Measurements from ENCODE around the gene ZBTB34. TPM values are rescaled to one million over a fixed set of nuclear protein-coding genes. Genes with fewer than 3 reads are reported as not detected.
"Not testable (repeated sequence)": the region's sequence is repeated elsewhere in the genome, so short reads cannot be mapped to it uniquely, and the experiment has no call there.

Gene ZBTB34, protein sequence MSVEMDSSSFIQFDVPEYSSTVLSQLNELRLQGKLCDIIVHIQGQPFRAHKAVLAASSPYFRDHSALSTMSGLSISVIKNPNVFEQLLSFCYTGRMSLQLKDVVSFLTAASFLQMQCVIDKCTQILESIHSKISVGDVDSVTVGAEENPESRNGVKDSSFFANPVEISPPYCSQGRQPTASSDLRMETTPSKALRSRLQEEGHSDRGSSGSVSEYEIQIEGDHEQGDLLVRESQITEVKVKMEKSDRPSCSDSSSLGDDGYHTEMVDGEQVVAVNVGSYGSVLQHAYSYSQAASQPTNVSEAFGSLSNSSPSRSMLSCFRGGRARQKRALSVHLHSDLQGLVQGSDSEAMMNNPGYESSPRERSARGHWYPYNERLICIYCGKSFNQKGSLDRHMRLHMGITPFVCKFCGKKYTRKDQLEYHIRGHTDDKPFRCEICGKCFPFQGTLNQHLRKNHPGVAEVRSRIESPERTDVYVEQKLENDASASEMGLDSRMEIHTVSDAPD
- total RNA-seq (2014; rRNA removed; shearing (Covaris generic)) = 2.6 and 4.0 TPM in 2 replicates

DNA sequence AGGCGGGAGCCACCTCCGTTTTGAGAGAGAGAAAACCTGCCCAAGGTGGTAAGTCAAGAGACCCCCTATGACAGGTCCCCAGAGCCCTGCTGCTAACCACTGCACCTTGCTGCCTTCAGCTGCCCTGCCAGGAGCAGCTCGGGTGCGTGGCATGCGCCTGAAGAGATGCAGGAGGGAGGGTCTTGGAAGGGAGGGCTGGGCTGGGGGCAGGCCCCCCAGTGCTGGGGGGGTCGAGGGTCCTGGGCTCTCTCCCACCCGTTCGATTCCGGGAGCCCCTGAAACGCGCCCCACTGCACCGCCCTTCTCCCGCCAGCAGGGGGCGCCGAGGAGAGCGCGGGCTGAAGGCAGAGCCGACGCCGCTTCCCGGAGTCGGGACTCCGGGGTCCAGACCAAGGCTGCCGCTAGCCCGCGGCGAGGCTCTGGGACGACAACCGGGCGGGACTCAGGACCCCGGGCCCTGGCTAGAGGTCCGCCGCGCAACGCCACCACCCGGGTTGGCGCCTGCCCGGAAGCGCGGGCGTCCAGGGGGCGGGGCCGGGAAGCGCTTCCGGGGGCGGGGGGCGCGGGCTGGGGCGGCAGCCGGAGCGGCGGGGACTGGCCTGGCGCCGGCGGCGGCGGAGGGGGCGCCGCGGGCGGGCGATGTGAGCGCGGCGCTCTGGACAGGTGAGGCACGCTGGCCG lies at the start of gene ZBTB34:
Gene ZBTB34, plus strand, starts transcription at position 563 of the 680 bp plus-strand sequence. CDS start 18,761 bp downstream, outside the sequence.
- DNase-seq (ENCODE audit: low read depth) = peak; percentile 49

DNA sequence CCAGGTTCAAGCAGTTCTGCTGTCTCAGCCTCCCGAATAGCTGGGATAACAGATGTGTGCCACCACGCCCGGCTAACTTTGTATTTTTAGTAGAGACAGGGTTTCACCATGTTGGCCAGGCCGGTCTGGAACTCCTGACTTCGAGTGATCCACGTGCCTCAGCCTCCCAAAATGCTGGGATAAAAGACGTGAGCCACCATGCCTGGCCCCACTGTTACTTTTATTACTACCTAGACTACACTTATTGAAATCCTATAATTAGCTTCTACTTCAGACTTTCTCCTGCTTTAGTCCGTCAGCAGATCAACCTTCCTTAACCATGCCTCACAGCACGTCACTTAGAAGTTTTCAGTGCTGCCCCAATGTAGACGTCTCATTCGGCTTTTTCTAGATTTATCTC lies 47.4 kb upstream of the ZBTB34 start:
- no peak for DNase-seq (ENCODE audit: low read depth)

- no peak for DNase-seq (ENCODE audit: low read depth)
Observed at GRCh38 chr9:126814091-126814490, 46.3 kb upstream of the ZBTB34 start.

- DNase-seq (ENCODE audit: low read depth) = not testable (repeated sequence)
Observed at GRCh38 chr9:126817615-126818014, 42.8 kb upstream of the ZBTB34 start.

DNA sequence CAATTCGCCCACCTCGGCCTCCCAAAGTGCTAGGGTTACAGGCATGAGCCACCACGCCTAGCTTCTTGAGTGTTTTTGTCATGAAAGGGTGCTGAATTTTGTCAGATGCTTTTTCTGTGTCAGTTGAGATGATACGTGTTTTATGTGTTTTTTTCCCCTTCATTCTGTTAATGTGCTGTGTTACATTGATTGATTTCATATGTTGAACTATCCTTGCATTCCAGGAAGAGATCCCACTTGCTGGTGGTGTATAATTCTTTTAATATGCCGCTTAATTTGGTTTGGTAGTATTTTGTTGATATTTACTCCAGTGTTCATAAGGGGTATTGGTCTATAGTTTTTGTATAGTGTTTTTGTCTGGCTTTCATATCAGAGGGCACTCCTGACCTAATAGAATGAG lies 42.0 kb upstream of the ZBTB34 start:
- DNase-seq (ENCODE audit: low read depth) = no peak

DNA sequence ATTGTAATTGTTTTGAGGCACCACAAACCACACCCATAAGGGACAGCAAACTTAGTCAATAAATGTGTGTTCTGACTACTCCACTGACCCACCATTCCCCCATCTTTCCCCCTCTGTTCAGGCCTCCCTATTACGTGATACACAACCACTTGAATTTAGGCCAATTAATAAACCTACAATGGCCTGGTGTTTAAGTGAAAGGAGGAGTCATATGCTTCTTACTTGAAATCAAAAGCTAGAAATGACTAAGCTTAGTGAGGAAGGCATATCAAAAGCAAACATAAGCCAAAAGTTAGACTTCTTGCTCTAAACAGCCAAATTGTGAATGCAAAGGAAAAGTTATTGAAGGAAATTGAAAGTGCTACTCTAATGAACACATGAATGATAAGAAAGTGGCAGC lies 41.0 kb upstream of the ZBTB34 start:
- no peak for DNase-seq (ENCODE audit: low read depth)

GRCh38 chr9:126822278-126822677 lies 38.2 kb upstream of the ZBTB34 start:
- no peak for DNase-seq (ENCODE audit: low read depth)

- DNase-seq (ENCODE audit: low read depth) = no peak
Observed at GRCh38 chr9:126822873-126823272, 37.6 kb upstream of the ZBTB34 start.

DNA sequence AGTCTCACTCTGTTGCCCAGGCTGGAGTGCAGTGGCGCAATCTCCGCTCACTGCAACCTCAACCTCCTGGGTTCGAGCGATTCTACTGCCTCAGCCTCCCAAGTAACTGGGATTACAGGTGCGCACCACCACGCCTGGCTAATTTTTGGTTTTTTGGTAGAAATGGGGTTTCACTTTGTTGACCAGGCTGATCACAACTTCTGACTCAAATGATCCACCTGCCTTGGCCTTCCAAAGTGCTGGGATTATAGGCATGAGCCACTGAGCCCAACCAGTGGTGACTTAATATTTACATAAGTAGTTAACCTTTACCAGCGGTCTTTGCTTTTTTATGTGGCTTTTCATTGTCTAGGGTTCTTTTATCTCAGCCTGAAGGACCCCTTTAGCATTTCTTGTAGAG lies 36.4 kb upstream of the ZBTB34 start:
- not testable (repeated sequence) for DNase-seq (ENCODE audit: low read depth)

- no peak for DNase-seq (ENCODE audit: low read depth)
Observed at GRCh38 chr9:126827227-126827626, 33.2 kb upstream of the ZBTB34 start.

DNA sequence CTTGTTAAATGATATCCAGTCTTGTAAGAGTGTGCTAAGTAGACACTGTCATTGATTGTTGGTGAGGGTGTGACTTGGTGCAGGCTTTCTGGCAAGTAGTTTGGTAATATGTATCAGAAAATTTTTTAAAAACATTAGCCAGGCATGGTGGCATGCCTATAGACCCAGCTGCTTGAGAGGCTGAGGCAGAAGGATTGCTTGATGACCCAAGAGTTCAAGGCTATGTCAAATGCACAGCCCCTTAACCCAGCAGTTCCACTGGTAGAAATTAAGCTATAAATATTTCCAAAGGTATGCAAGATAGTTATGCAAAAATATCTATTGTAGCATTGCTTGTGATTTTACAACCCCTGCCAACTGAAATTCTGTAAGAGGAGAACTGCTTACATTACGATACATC lies 31.4 kb upstream of the ZBTB34 start:
- no peak for DNase-seq (ENCODE audit: low read depth)

DNA sequence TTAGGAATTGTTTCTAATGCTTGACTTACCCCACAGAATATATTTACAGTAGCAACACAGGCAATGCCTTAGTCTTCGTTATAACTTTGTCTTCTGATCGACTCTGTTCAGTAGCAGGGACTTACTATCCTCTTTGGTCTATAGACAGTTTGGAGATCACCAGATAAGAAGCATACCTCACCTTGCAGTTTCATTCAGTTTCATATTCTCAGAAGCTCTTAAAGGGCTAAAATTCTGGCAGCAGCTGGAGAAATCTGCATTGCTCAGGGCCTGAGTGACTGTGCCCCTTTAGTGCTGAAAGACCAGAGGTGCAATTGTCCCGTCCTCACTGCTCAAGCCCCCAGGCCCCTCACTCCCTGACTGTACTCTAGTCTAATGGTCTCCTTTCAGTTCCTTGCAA lies 29.6 kb upstream of the ZBTB34 start:
- DNase-seq (ENCODE audit: low read depth) = no peak

DNA sequence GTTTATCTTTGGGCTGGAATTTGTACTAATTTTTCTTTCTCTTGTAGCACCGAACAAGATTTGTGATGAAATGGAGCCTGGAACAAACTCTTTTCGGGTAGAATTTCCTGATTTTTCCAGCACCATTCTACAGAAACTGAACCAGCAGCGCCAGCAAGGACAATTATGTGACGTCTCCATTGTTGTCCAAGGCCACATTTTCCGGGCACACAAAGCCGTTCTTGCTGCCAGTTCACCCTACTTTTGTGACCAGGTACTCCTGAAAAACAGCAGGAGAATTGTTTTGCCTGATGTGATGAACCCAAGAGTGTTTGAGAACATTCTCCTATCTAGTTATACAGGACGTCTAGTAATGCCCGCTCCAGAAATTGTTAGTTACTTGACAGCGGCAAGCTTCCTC lies 28.0 kb upstream of the ZBTB34 start:
- DNase-seq (ENCODE audit: low read depth) = no peak

DNA sequence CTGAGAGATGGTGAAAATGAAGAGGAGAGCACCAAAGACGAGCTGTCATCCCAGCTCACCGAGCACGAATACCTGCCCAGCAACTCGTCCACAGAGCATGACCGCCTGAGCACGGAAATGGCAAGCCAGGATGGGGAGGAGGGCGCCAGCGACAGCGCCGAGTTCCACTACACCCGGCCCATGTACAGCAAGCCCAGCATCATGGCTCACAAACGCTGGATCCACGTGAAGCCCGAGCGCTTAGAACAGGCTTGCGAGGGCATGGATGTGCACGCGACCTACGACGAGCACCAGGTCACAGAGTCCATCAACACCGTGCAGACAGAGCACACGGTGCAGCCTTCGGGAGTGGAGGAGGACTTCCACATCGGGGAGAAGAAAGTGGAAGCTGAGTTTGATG lies 27.4 kb upstream of the ZBTB34 start:
- no peak for DNase-seq (ENCODE audit: low read depth)

DNA sequence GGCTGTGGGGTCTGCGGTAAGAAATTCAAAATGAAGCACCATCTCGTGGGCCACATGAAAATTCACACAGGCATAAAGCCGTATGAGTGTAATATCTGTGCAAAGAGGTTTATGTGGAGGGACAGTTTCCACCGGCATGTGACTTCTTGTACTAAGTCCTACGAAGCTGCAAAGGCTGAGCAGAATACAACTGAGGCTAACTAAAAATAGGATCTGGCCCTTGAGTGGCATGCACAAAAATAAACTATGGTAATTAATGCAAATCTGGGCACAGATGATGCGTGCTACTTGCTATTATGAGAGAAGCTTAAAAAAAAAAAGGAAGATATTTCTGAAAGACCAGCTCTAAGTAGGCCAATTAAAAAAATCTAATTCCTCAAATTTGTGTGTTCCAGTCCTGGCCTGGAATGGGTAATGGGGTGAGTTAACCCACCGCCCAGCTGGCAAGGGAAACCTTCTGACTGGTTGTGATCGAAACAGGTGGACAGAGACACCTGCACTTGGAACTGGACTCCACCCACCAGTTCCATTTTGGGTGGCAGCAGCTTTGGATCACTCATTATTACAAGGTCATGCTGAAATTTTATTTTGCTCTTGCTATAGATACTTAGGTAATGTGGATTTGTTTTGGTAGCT lies 26.6 kb upstream of the ZBTB34 start:
- no peak for DNase-seq (ENCODE audit: low read depth)

DNA sequence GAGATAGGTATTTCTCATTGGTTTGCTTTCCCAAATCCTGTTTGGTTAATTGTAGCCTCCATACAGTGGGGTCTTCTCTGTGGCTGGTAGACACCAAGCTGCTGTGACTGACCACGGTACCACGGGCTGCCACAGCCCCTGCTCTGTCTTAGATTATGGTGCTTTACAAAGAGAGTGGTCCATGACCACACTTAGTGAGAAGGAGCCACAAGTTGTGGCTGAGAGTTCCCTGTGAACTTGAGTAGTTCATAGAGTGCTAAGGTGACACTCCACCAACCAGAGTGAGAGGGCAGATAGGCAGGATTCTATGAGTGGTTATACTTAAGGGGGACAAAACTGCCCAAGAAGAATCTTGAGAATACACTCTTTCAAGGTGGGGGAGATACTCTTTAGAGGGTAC lies 25.8 kb upstream of the ZBTB34 start:
- no peak for DNase-seq (ENCODE audit: low read depth)

GRCh38 chr9:126836216-126836615 lies 24.2 kb upstream of the ZBTB34 start:
- DNase-seq (ENCODE audit: low read depth) = peak; percentile 14

- no peak for DNase-seq (ENCODE audit: low read depth)
Observed at GRCh38 chr9:126838055-126838811, 22.2 kb upstream of the ZBTB34 start.

GRCh38 chr9:126838895-126839294 lies 21.5 kb upstream of the ZBTB34 start:
- DNase-seq (ENCODE audit: low read depth) = no peak

- DNase-seq (ENCODE audit: low read depth) = no peak
Observed at GRCh38 chr9:126839301-126839700, 21.1 kb upstream of the ZBTB34 start.

GRCh38 chr9:126842220-126842842 lies 18.1 kb upstream of the ZBTB34 start:
- no peak for DNase-seq (ENCODE audit: low read depth)
